GM12872 (cell line): ENCODE results near the gene CLCN2.

ENCODE experiments used
- CTCF ChIP-seq: IDR thresholded peaks from 3 replicates; pipeline ENCODE4 v1.5.1; 2011; ENCODE audit warnings: low read depth, mild to moderate bottlenecking, low read length, moderate library complexity; ENCODE audit not compliant: insufficient read depth

The CLCN2 gene

GRCh38 chr3:184323696-184324095, 37.7 kb downstream of the CLCN2 start:
- no peak for TF ChIP-seq CTCF

GRCh38 chr3:184322731-184323487, 38.5 kb downstream of the CLCN2 start:
- TF ChIP-seq CTCF, result no peak

- no peak for TF ChIP-seq CTCF
Observed at GRCh38 chr3:184321666-184322065, 39.7 kb downstream of the CLCN2 start.

- TF ChIP-seq CTCF, result no peak
Observed at GRCh38 chr3:184320104-184320445, 41.3 kb downstream of the CLCN2 start.

GRCh38 chr3:184317201-184317600, 44.2 kb downstream of the CLCN2 start:
- TF ChIP-seq CTCF, result no peak

GRCh38 chr3:184316792-184317191, 44.6 kb downstream of the CLCN2 start:
- TF ChIP-seq CTCF, result no peak

- TF ChIP-seq CTCF, result no peak
Observed at GRCh38 chr3:184315871-184316661, 45.3 kb downstream of the CLCN2 start.
